H1 (cell line): ENCODE measurements around the gene TTLL5. TPM values are rescaled to one million over a fixed set of nuclear protein-coding genes. Genes with fewer than 3 reads are reported as not detected.

Experiments used
- CTCF ChIA-PET: fragments of 300-600 bp; sonication (Branson Sonifier 250); formaldehyde crosslinking; loops from one replicate; lab custom pipeline; 2021; ENCODE audit not compliant: partially characterized antibody; lab: Charles Lee
- POLR2A ChIA-PET: fragments of 300-600 bp; sonication (Branson Sonifier 250); formaldehyde crosslinking; loops from one replicate; lab custom pipeline; 2021; ENCODE audit warnings: inconsistent platforms; ENCODE audit not compliant: partially characterized antibody; lab: Charles Lee
- DNase-seq, 2 experiments: peaks; one replicate each; pipeline versions ENCODE4 v3.0.0 to v3.0.0-alpha.2; 2010 to 2022; ENCODE audit warnings: low spot score in 2 of 2, low read depth in 1 of 2, mixed read lengths in 1 of 2
- FAIRE-seq: peaks from 2 replicates; lab custom pipeline; 2011; peaks lifted over from hg19 to GRCh38; lab: Jason Lieb, UNC
- H2AFZ ChIP-seq: 2 replicates; pipeline ENCODE4 v1.8.1; 2012; ENCODE audit warnings: low read length, inconsistent platforms
- H2AK5ac ChIP-seq: 2 replicates; pipeline ENCODE4 v1.6.1; 2013; ENCODE audit warnings: low read depth, low read length
- H2BK120ac ChIP-seq: replicated peaks from 2 replicates; pipeline ENCODE3; 2013; ENCODE audit warnings: low read depth, low read length, inconsistent platforms
- H2BK12ac ChIP-seq: 2 replicates; pipeline ENCODE4 v1.6.1; 2013; ENCODE audit warnings: low read depth, low read length
- H2BK15ac ChIP-seq: 2 replicates; pipeline ENCODE4 v1.6.1; 2013; ENCODE audit warnings: low read length
- H2BK20ac ChIP-seq: 2 replicates; pipeline ENCODE4 v1.6.1; 2013; ENCODE audit warnings: low read length
- H2BK5ac ChIP-seq: 2 replicates; pipeline ENCODE4 v1.6.1; 2013; ENCODE audit warnings: low read depth, low read length
- H3K14ac ChIP-seq: 2 replicates; pipeline ENCODE4 v1.6.1; 2013; ENCODE audit warnings: inconsistent platforms; ENCODE audit not compliant: insufficient read length
- H3K18ac ChIP-seq: 2 replicates; pipeline ENCODE4 v1.6.1; 2013; ENCODE audit warnings: low read length; ENCODE audit errors: extremely low read depth
- H3K23ac ChIP-seq: 2 replicates; pipeline ENCODE4 v1.6.1; 2013; ENCODE audit warnings: inconsistent platforms; ENCODE audit not compliant: insufficient read length
- H3K23me2 ChIP-seq: 2 replicates; pipeline ENCODE4 v1.6.1; 2013; ENCODE audit warnings: low read depth, low read length
- H3K27ac ChIP-seq: 2 replicates; pipeline ENCODE4 v1.6.1; 2011; ENCODE audit warnings: low read depth, low read length, inconsistent platforms
- H3K27me3 ChIP-seq, 4 experiments: replicated peaks in 1 of 4; 1 replicate in 1 of 4; 2 replicates in 3 of 4; pipeline versions ENCODE4 v1.6.1 to v1.8.1; 2011 to 2013; ENCODE audit warnings: low read length in 3 of 4, mild to moderate bottlenecking in 3 of 4, inconsistent platforms in 2 of 4, mixed read lengths in 2 of 4, moderate library complexity in 1 of 4; ENCODE audit not compliant: control insufficient read depth in 3 of 4, insufficient read depth in 3 of 4; ENCODE audit errors: extremely low read depth in 1 of 4
- H3K36me3 ChIP-seq, 4 experiments: 2 replicates each; pipeline versions ENCODE4 v1.6.1 to v1.8.1; 2011 to 2013; ENCODE audit warnings: mild to moderate bottlenecking in 4 of 4, low read length in 3 of 4, moderate library complexity in 2 of 4, control low read depth in 1 of 4, inconsistent platforms in 1 of 4; ENCODE audit not compliant: insufficient read depth in 4 of 4, control insufficient read depth in 2 of 4
- H3K4ac ChIP-seq: replicated peaks from 2 replicates; pipeline ENCODE3; 2013; ENCODE audit warnings: low read length, low read depth, mixed read lengths, inconsistent platforms; ENCODE audit not compliant: insufficient read length
- H3K4me1 ChIP-seq, 4 experiments: replicated peaks in 1 of 4; 1 replicate in 1 of 4; 2 replicates in 3 of 4; pipeline versions ENCODE4 v1.6.1 to v1.8.1; 2011 to 2013; ENCODE audit warnings: low read length in 3 of 4, inconsistent platforms in 2 of 4, mixed read lengths in 1 of 4; ENCODE audit not compliant: insufficient read depth in 4 of 4, control insufficient read depth in 3 of 4
- H3K4me2 ChIP-seq, 2 experiments: 2 replicates each; pipeline versions ENCODE4 v1.6.1 to v1.8.1; 2011 to 2013; ENCODE audit warnings: low read depth in 2 of 2, low read length in 2 of 2, control low read depth in 1 of 2, inconsistent platforms in 1 of 2, mild to moderate bottlenecking in 1 of 2; ENCODE audit not compliant: insufficient read depth in 1 of 2
- H3K4me3 ChIP-seq, 4 experiments: fragments of 200-600, 300-600 bp in 1 of 4; sonication (generic), shearing (Covaris generic), sonication (Bioruptor Twin) in 1 of 4; 2 replicates each; pipeline versions ENCODE4 v1.5.1 to v1.8.1; 2011 to 2016; ENCODE audit warnings: low read length in 4 of 4, low read depth in 3 of 4, control low read depth in 2 of 4, inconsistent platforms in 2 of 4, mild to moderate bottlenecking in 2 of 4, mixed read lengths in 1 of 4, moderate library complexity in 1 of 4; ENCODE audit not compliant: insufficient read depth in 2 of 4; ENCODE audit errors: extremely low read depth in 1 of 4
- H3K56ac ChIP-seq: replicated peaks from 2 replicates; pipeline ENCODE3; 2013; ENCODE audit warnings: low read depth, mild to moderate bottlenecking, mixed read lengths, low read length, inconsistent platforms; ENCODE audit not compliant: insufficient read length
- H3K79me1 ChIP-seq: 2 replicates; pipeline ENCODE4 v1.6.1; 2013; ENCODE audit warnings: low read depth, low read length, control low read depth
- H3K79me2 ChIP-seq, 2 experiments: 2 replicates each; pipeline versions ENCODE4 v1.6.1 to v1.8.1; 2012 to 2013; ENCODE audit warnings: low read length in 2 of 2, mild to moderate bottlenecking in 2 of 2, inconsistent platforms in 1 of 2; ENCODE audit not compliant: insufficient read depth in 2 of 2, control insufficient read depth in 1 of 2
- H3K9ac ChIP-seq, 4 experiments: replicated peaks in 1 of 4; 1 replicate in 1 of 4; 2 replicates in 3 of 4; pipeline versions ENCODE4 v1.6.1 to v1.8.1; 2011 to 2013; ENCODE audit warnings: low read depth in 3 of 4, low read length in 3 of 4, control low read depth in 2 of 4, mild to moderate bottlenecking in 2 of 4, moderate library complexity in 2 of 4, inconsistent platforms in 1 of 4; ENCODE audit errors: extremely low read depth in 1 of 4
- H3K9me3 ChIP-seq, 2 experiments: 2 replicates each; pipeline versions ENCODE4 v1.6.1 to v1.8.1; 2012 to 2013; ENCODE audit warnings: mild to moderate bottlenecking in 2 of 2, moderate library complexity in 2 of 2, control low read depth in 1 of 2, inconsistent platforms in 1 of 2, low read depth in 1 of 2, low read length in 1 of 2, mixed read lengths in 1 of 2; ENCODE audit not compliant: insufficient read depth in 2 of 2
- H4K20me1 ChIP-seq, 2 experiments: replicated peaks in 1 of 2; 2 replicates each; pipeline versions ENCODE3 to v1.8.1; 2011 to 2013; ENCODE audit warnings: inconsistent platforms in 2 of 2, low read length in 2 of 2, mild to moderate bottlenecking in 1 of 2; ENCODE audit not compliant: insufficient read depth in 2 of 2, control insufficient read depth in 1 of 2
- H4K5ac ChIP-seq: 2 replicates; pipeline ENCODE4 v1.6.1; 2013; ENCODE audit warnings: low read length, low read depth, mixed read lengths, inconsistent platforms; ENCODE audit not compliant: insufficient read length
- H4K8ac ChIP-seq: 2 replicates; pipeline ENCODE4 v1.8.0; 2013; ENCODE audit warnings: mild to moderate bottlenecking, moderate library complexity, low read length, inconsistent platforms; ENCODE audit not compliant: insufficient read depth; ENCODE audit errors: extremely low read depth
- H4K91ac ChIP-seq: replicated peaks from 2 replicates; pipeline ENCODE3; 2013; ENCODE audit warnings: low read length, mixed read lengths, inconsistent platforms; ENCODE audit not compliant: insufficient read length
- ASH2L ChIP-seq: fragments of 200-600, 300-600 bp; sonication (generic); IDR thresholded peaks from one replicate; pipeline ENCODE4 v1.7.1; 2017; ENCODE audit warnings: low read length
- BCL11A ChIP-seq, 2 experiments: IDR thresholded peaks; one replicate each; pipeline ENCODE4 v1.6.1; 2011; ENCODE audit warnings: low read depth in 2 of 2, low read length in 2 of 2, mild to moderate bottlenecking in 2 of 2
- MAX ChIP-seq: IDR thresholded peaks from 2 replicates; pipeline ENCODE4 v1.6.1; 2012; ENCODE audit warnings: inconsistent platforms
- WGBS, 2 experiments: shearing (Covaris generic) in 1 of 2; methylation state at CpG; one replicate each; pipeline versions ENCODE4 v1.1.6 to v1.1.7; 2013 to 2015; ENCODE audit warnings: low lambda C conversion rate in 2 of 2, mixed read lengths in 2 of 2, inconsistent platforms in 1 of 2, low coverage in 1 of 2, missing lambda C conversion rate in 1 of 2; ENCODE audit not compliant: insufficient replicate concordance in 2 of 2, insufficient coverage in 1 of 2, insufficient read length in 1 of 2; ENCODE audit errors: extremely low coverage in 1 of 2, missing lambda C conversion rate in 1 of 2; 5-methylcytosine and 5-hydroxymethylcytosine counted together
- polyA plus RNA-seq, 7 experiments: library from polyadenylated mRNA; depleted of rRNA in 3 of 7; stranded (reverse) in 5 of 7; unstranded in 2 of 7; fragments of >200 nt in 5 of 7; fragments of 200-250 nt in 2 of 7; gene quantifications; 1 replicate in 5 of 7; 2 replicates in 1 of 7; 4 replicates in 1 of 7; pipeline versions ENCODE4 v1.2.1 to v1.2.3, GENCODE V29; 2011 to 2013; ENCODE audit warnings: missing spikeins in 2 of 7, mixed read lengths in 2 of 7
- total RNA-seq: library from RNA; stranded (reverse); fragmentation: NEBNext Ultra II Directional; extraction: Animal tissue kit (Norgen Biotek cat#: 25700); gene quantifications from 2 replicates; pipeline ENCODE4 v1.2.1, GENCODE V29; 2021

TTLL5 gene
- total and polyA plus RNA-seq, 2 of the 8 experiments (the other 6 are each of a cell fraction or from before 2014, with no cell fraction given), result 16.1 to 45.9 TPM

DNA sequence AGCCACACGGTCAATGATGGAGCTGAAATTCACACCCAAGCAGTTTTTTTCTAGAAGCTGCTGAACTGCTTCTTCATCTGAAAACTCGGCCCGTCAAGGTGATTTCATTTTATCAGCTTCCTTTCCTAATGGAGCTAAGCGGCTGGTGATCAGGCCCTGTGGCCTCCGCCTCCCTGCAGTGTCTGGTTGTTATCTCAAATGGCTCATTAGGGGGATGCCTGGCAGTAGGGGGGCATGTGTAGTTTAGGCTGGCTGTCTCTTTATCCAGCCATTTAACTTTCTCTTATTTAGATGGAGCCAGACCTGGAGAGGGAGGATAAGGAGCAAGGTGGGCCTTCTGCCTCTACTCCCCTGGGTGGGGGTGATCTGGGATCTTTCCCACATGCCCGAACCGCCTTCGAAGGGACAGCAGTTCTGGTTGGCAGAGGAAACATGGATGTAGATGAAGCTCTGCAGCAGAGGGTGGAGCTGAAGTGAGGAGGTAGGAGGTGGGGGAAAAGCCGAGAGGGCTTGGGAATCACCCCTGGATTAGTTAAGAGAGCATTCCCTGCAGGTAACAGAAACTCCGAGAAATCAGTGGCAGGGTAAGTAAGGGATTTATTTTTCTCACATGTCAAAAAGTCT is 256.4 kb downstream of the TTLL5 start:
- H4K8ac ChIP-seq, result no peak overlapping the region
- POLR2A ChIA-PET, result interaction anchor here (0.6 to 1.2 kb wide), 2 partner anchors 18 to 263 kb away, joined by 3 to 5 read pairs; no protein-coding TSS in a partner anchor
- no peak overlapping the region for H3K27ac ChIP-seq
- peaks cover 3 to 13% (median 5%) of the 10 kb centered on the region in 4 experiments; a peak in 6 of 7 replicates for H3K4me1 ChIP-seq
- no peaks in the 10 kb centered on the region for H3K23me2 ChIP-seq
- no peak overlapping the region for H2AK5ac ChIP-seq
- H3K23ac ChIP-seq, result no peak overlapping the region
- H3K9ac ChIP-seq, result no peak overlapping the region
- H2AFZ ChIP-seq, result no peak overlapping the region
- H4K91ac ChIP-seq, result no peak overlapping the region
- H3K27me3 ChIP-seq, result no peaks in the 10 kb centered on the region
- H2BK12ac ChIP-seq, result no peak overlapping the region; the same call in 1 of the 2 replicates
- no peak overlapping the region for H3K4me3 ChIP-seq
- no peak overlapping the region for H2BK15ac ChIP-seq
- no peak overlapping the region for H4K5ac ChIP-seq
- peak overlapping the region in 1 of 2 experiments; percentile 21; a peak in 1 of 4 replicates for H3K4me2 ChIP-seq
- CTCF ChIA-PET, result interaction anchor here (1.0 to 5.5 kb wide), 8 partner anchors 10 to 207 kb away, joined by 3 to 30 read pairs (median 3); no protein-coding TSS in a partner anchor
- no peak overlapping the region; the same call in 1 of the 2 replicates for H3K18ac ChIP-seq
- no peaks in the 10 kb centered on the region for H3K9me3 ChIP-seq
- H3K79me2 ChIP-seq, result no peaks in the 10 kb centered on the region
- no peak overlapping the region for H2BK5ac ChIP-seq
- H2BK20ac ChIP-seq, result no peak overlapping the region; the same call in 1 of the 2 replicates
- H3K79me1 ChIP-seq, result no peaks in the 10 kb centered on the region
- WGBS, 2 experiments, result 67% methylated on average over 10 of the region's 10 CpGs; no CpG with 5 or more reads in 1 of the 2 experiments
- no peak for FAIRE-seq
- TF ChIP-seq ASH2L, result peak; percentile 60
- 0 out of 2 replicates have a peak, but pooled peaks have one; percentile 26 for TF ChIP-seq MAX
- TF ChIP-seq BCL11A (IDR thresholded peaks at IDR 0.05; ENCODE audit: low read depth in 2 of 2, low read length in 2 of 2), result no peak
- TF ChIP-seq, all 59 proteins: peak for 2
- H3K4ac ChIP-seq, result no peak overlapping the region
- no peaks in the 10 kb centered on the region for H3K36me3 ChIP-seq
- H4K20me1 ChIP-seq, result no peaks in the 10 kb centered on the region
- DNase-seq, result no peak
- no peak overlapping the region for H3K14ac ChIP-seq
- no peak overlapping the region for H3K56ac ChIP-seq
- no peak overlapping the region for H2BK120ac ChIP-seq
